ENCODE results near the gene DARS2.

DNA sequence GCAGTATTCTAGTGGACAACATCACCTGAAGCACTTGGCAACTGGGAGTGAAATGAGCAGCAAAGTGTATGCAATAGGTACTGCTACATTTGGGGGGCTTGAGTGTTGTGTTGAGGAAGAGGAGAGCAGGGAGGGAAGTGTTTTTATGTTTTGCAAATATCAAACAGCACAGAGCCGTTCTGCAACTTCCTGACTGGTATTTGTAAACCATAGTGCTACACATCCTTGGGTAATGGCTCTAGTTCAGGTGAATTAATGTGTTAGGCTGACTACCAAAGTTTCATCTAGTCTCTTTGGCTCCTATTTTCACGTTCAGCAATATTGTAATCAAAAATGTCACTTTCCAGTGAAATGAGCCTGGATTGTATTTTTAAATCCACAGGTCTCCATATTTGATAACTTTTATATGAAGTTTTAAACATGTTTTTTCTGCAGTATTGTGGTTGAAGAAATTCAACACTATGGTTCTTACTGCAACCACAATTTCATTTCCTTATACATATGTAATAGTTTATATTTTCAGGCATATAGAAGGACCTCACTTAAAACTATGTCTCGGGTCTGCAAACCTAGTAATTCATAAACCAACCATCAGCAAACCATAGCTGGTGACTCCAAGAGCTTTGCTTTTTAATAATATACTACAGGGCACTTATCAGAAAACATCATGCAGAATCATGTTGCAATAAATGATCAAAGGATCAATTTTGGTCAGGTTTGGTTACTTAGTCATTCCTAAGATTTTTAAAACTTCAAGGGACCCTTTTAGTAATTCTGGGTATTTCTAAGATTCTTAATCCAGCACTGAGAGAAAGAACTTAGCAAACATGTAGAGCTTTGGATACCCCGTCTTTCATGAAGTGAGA, 62.5 kb downstream of the DARS2 start:
- TF ChIP-seq EZH2phosphoT487 (IDR thresholded peaks at IDR 0.05; ENCODE audit: borderline replicate concordance, low read length), result no peak
- TF ChIP-seq, protein P1, sequence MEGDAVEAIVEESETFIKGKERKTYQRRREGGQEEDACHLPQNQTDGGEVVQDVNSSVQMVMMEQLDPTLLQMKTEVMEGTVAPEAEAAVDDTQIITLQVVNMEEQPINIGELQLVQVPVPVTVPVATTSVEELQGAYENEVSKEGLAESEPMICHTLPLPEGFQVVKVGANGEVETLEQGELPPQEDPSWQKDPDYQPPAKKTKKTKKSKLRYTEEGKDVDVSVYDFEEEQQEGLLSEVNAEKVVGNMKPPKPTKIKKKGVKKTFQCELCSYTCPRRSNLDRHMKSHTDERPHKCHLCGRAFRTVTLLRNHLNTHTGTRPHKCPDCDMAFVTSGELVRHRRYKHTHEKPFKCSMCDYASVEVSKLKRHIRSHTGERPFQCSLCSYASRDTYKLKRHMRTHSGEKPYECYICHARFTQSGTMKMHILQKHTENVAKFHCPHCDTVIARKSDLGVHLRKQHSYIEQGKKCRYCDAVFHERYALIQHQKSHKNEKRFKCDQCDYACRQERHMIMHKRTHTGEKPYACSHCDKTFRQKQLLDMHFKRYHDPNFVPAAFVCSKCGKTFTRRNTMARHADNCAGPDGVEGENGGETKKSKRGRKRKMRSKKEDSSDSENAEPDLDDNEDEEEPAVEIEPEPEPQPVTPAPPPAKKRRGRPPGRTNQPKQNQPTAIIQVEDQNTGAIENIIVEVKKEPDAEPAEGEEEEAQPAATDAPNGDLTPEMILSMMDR (IDR thresholded peaks at IDR 0.05; ENCODE audit: low read depth, low read length, poor library complexity, severe bottlenecking), result no peak

Measured in DOHH2 (cell line).